WTC11 (cell line): Measurements from ENCODE around the gene KRT4. TPM values are rescaled to one million over a fixed set of nuclear protein-coding genes. Genes with fewer than 3 reads are reported as not detected.

Experiments
- ATAC-seq: fragments of 200-7000 bp; cut with Tn5 transposase; 2 replicates; pipeline ENCODE4 v1.10.0; 2021; ENCODE audit warnings: mild to moderate bottlenecking, moderate library complexity
- CTCF ChIA-PET: fragments of 300-600 bp; sonication (Branson Sonifier 250); formaldehyde crosslinking; loops from one replicate; lab custom pipeline; 2021; ENCODE audit warnings: antibody characterized with exemption; lab: Charles Lee
- POLR2A ChIA-PET: fragments of 350-600 bp; sonication (Branson Sonifier 250); formaldehyde crosslinking; loops from one replicate; lab custom pipeline; 2021; ENCODE audit warnings: antibody characterized with exemption; lab: Charles Lee
- DNase-seq: peaks from one replicate; pipeline ENCODE4 v3.0.0; 2021; ENCODE audit warnings: low spot score
- H3K27ac Mint-ChIP-seq: 2 replicates; pipeline ENCODE4 v1.8.0; 2021; ENCODE audit warnings: mixed read lengths
- H3K27me3 Mint-ChIP-seq: 2 replicates; pipeline ENCODE4 v1.8.0; 2021; ENCODE audit warnings: low read depth, mild to moderate bottlenecking, moderate library complexity, mixed read lengths
- H3K36me3 Mint-ChIP-seq: 2 replicates; pipeline ENCODE4 v1.8.0; 2021; ENCODE audit warnings: mixed read lengths
- H3K4me1 Mint-ChIP-seq: 2 replicates; pipeline ENCODE4 v1.8.0; 2022; ENCODE audit warnings: mixed read lengths
- H3K4me3 Mint-ChIP-seq: 2 replicates; pipeline ENCODE4 v1.8.0; 2021; ENCODE audit warnings: mild to moderate bottlenecking, moderate library complexity, mixed read lengths
- H3K9me3 Mint-ChIP-seq: 2 replicates; pipeline ENCODE4 v1.8.0; 2021; ENCODE audit warnings: mixed read lengths
- AFF4 ChIP-seq: sonication (generic); formaldehyde crosslinking; IDR thresholded peaks from 2 replicates; pipeline ENCODE4 v1.8.1; 2023; ENCODE audit warnings: mild to moderate bottlenecking, missing genetic modification reagents, borderline replicate concordance
- ATF3 ChIP-seq: sonication (generic); formaldehyde crosslinking; conservative IDR thresholded peaks from 2 replicates; pipeline ENCODE4 v1.8.1; 2022; ENCODE audit warnings: mild to moderate bottlenecking, missing genetic modification reagents
- ERG ChIP-seq: fragments of 250-450 bp; sonication (Bioruptor Pico); IDR thresholded peaks from 2 replicates; pipeline ENCODE4 v1.8.0; 2021; ENCODE audit warnings: mild to moderate bottlenecking
- FOXJ3 ChIP-seq: sonication (generic); formaldehyde crosslinking; IDR thresholded peaks from 2 replicates; pipeline ENCODE4 v1.9.0; 2021; ENCODE audit warnings: missing genetic modification reagents, mild to moderate bottlenecking, borderline replicate concordance
- FOXK1 ChIP-seq: sonication (generic); formaldehyde crosslinking; IDR thresholded peaks from 2 replicates; pipeline ENCODE4 v1.8.0; 2022; ENCODE audit warnings: mild to moderate bottlenecking, moderate library complexity, missing genetic modification reagents
- KAT7 ChIP-seq: sonication (generic); formaldehyde crosslinking; IDR thresholded peaks from 2 replicates; pipeline ENCODE4 v1.8.1; 2023; ENCODE audit warnings: missing genetic modification reagents, mild to moderate bottlenecking, borderline replicate concordance
- NFATC4 ChIP-seq: fragments of 250-450 bp; sonication (Bioruptor Pico); IDR thresholded peaks from 2 replicates; pipeline ENCODE4 v1.9.0; 2021; ENCODE audit warnings: mild to moderate bottlenecking
- ZBTB21 ChIP-seq: sonication (generic); formaldehyde crosslinking; IDR thresholded peaks from 2 replicates; pipeline ENCODE4 v1.8.1; 2023; ENCODE audit warnings: mild to moderate bottlenecking, missing genetic modification reagents, borderline replicate concordance
- ZNF121 ChIP-seq: sonication (generic); formaldehyde crosslinking; IDR thresholded peaks from 2 replicates; pipeline ENCODE4 v1.8.0; 2023; ENCODE audit warnings: missing genetic modification reagents
- ZNF263 ChIP-seq: sonication (generic); formaldehyde crosslinking; IDR thresholded peaks from 2 replicates; pipeline ENCODE4 v1.8.1; 2022; ENCODE audit warnings: low read depth, mild to moderate bottlenecking, moderate library complexity, missing genetic modification reagents
- ZNF396 ChIP-seq: fragments of 250-450 bp; sonication (Bioruptor Pico); IDR thresholded peaks from 2 replicates; pipeline ENCODE4 v1.8.0; 2021; ENCODE audit warnings: mild to moderate bottlenecking, moderate library complexity, borderline replicate concordance
- total RNA-seq: library from RNA; stranded (reverse); gene quantifications from 3 replicates; pipeline ENCODE4 v1.2.3, GENCODE V29; 2021
- TF ChIP-seq, protein P1 (sequence below): sonication (generic); formaldehyde crosslinking; IDR thresholded peaks from 2 replicates; pipeline ENCODE4 v1.8.1; 2023; ENCODE audit warnings: mild to moderate bottlenecking, missing genetic modification reagents
- TF ChIP-seq, protein P2 (sequence below): sonication (generic); formaldehyde crosslinking; IDR thresholded peaks from 2 replicates; pipeline ENCODE4 v1.8.0; 2022; ENCODE audit warnings: mild to moderate bottlenecking, missing genetic modification reagents
- TF ChIP-seq, protein P3 (sequence below): sonication (generic); formaldehyde crosslinking; IDR thresholded peaks from 2 replicates; pipeline ENCODE4 v1.8.0; 2022; ENCODE audit warnings: missing genetic modification reagents
- TF ChIP-seq, protein P4 (sequence below): sonication (generic); formaldehyde crosslinking; IDR thresholded peaks from 2 replicates; pipeline ENCODE4 v1.8.0; 2023; ENCODE audit warnings: mild to moderate bottlenecking, missing genetic modification reagents
- TF ChIP-seq, protein P5 (sequence below): sonication (generic); formaldehyde crosslinking; IDR thresholded peaks from 2 replicates; pipeline ENCODE4 v1.8.1; 2023; ENCODE audit warnings: mild to moderate bottlenecking, missing genetic modification reagents

The KRT4 gene
- total RNA-seq, 1 experiment from 2014 or later: not detected

- Mint-ChIP-seq H3K4me3 (no peak overlapping the region), H3K9me3 (no peaks in the 10 kb centered on the region), H3K4me1 (no peaks in the 10 kb centered on the region), H3K36me3 (no peaks in the 10 kb centered on the region), H3K27ac (no peak overlapping the region), H3K27me3 (no peaks in the 10 kb centered on the region)
- no peak for TF ChIP-seq ZNF263
- TF ChIP-seq KAT7 (CRISPR knock-in tag): no peak
- TF ChIP-seq ATF3 (CRISPR knock-in tag): no peak
- TF ChIP-seq ZNF396: no peak
- TF ChIP-seq AFF4 (CRISPR knock-in tag): no peak
- TF ChIP-seq ZNF121 (CRISPR knock-in tag): no peak
- ChIA-PET CTCF (interaction anchor here (1.3 to 1.5 kb wide), 2 partner anchors 91 kb away, joined by 3 to 4 read pairs; no protein-coding TSS in a partner anchor), POLR2A (no interaction called here)
- ATAC-seq (no peak), DNase-seq (no peak)
Measured at GRCh38 chr12:52779914-52780313, 34.0 kb downstream of the KRT4 start.

GRCh38 chr12:52778833-52779232, 35.1 kb downstream of the KRT4 start:
- no peak for ATAC-seq
- H3K27me3 Mint-ChIP-seq: no peaks in the 10 kb centered on the region
- CTCF ChIA-PET: interaction anchor here (1.3 kb wide), 1 partner anchor 92 kb away, joined by 3 read pairs; no protein-coding TSS in a partner anchor
- no peak overlapping the region for H3K4me3 Mint-ChIP-seq
- H3K27ac Mint-ChIP-seq: no peak overlapping the region
- no peak for DNase-seq
- H3K36me3 Mint-ChIP-seq: no peaks in the 10 kb centered on the region
- H3K4me1 Mint-ChIP-seq: no peaks in the 10 kb centered on the region
- POLR2A ChIA-PET: no interaction called here
- no peaks in the 10 kb centered on the region for H3K9me3 Mint-ChIP-seq
- no peak for TF ChIP-seq FOXK1 (CRISPR knock-in tag)
- TF ChIP-seq, protein P1, sequence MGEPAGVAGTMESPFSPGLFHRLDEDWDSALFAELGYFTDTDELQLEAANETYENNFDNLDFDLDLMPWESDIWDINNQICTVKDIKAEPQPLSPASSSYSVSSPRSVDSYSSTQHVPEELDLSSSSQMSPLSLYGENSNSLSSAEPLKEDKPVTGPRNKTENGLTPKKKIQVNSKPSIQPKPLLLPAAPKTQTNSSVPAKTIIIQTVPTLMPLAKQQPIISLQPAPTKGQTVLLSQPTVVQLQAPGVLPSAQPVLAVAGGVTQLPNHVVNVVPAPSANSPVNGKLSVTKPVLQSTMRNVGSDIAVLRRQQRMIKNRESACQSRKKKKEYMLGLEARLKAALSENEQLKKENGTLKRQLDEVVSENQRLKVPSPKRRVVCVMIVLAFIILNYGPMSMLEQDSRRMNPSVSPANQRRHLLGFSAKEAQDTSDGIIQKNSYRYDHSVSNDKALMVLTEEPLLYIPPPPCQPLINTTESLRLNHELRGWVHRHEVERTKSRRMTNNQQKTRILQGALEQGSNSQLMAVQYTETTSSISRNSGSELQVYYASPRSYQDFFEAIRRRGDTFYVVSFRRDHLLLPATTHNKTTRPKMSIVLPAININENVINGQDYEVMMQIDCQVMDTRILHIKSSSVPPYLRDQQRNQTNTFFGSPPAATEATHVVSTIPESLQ: no peak
- TF ChIP-seq ATF3 (CRISPR knock-in tag): no peak
- no peak for TF ChIP-seq ERG (CRISPR knock-in tag)
- TF ChIP-seq, protein P2, sequence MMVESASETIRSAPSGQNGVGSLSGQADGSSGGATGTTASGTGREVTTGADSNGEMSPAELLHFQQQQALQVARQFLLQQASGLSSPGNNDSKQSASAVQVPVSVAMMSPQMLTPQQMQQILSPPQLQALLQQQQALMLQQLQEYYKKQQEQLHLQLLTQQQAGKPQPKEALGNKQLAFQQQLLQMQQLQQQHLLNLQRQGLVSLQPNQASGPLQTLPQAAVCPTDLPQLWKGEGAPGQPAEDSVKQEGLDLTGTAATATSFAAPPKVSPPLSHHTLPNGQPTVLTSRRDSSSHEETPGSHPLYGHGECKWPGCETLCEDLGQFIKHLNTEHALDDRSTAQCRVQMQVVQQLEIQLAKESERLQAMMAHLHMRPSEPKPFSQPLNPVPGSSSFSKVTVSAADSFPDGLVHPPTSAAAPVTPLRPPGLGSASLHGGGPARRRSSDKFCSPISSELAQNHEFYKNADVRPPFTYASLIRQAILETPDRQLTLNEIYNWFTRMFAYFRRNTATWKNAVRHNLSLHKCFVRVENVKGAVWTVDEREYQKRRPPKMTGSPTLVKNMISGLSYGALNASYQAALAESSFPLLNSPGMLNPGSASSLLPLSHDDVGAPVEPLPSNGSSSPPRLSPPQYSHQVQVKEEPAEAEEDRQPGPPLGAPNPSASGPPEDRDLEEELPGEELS: no peak
- no peak for TF ChIP-seq ZNF263
- TF ChIP-seq, protein P3, sequence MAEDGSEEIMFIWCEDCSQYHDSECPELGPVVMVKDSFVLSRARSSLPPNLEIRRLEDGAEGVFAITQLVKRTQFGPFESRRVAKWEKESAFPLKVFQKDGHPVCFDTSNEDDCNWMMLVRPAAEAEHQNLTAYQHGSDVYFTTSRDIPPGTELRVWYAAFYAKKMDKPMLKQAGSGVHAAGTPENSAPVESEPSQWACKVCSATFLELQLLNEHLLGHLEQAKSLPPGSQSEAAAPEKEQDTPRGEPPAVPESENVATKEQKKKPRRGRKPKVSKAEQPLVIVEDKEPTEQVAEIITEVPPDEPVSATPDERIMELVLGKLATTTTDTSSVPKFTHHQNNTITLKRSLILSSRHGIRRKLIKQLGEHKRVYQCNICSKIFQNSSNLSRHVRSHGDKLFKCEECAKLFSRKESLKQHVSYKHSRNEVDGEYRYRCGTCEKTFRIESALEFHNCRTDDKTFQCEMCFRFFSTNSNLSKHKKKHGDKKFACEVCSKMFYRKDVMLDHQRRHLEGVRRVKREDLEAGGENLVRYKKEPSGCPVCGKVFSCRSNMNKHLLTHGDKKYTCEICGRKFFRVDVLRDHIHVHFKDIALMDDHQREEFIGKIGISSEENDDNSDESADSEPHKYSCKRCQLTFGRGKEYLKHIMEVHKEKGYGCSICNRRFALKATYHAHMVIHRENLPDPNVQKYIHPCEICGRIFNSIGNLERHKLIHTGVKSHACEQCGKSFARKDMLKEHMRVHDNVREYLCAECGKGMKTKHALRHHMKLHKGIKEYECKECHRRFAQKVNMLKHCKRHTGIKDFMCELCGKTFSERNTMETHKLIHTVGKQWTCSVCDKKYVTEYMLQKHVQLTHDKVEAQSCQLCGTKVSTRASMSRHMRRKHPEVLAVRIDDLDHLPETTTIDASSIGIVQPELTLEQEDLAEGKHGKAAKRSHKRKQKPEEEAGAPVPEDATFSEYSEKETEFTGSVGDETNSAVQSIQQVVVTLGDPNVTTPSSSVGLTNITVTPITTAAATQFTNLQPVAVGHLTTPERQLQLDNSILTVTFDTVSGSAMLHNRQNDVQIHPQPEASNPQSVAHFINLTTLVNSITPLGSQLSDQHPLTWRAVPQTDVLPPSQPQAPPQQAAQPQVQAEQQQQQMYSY (CRISPR knock-in tag): no peak
- TF ChIP-seq, protein P4, sequence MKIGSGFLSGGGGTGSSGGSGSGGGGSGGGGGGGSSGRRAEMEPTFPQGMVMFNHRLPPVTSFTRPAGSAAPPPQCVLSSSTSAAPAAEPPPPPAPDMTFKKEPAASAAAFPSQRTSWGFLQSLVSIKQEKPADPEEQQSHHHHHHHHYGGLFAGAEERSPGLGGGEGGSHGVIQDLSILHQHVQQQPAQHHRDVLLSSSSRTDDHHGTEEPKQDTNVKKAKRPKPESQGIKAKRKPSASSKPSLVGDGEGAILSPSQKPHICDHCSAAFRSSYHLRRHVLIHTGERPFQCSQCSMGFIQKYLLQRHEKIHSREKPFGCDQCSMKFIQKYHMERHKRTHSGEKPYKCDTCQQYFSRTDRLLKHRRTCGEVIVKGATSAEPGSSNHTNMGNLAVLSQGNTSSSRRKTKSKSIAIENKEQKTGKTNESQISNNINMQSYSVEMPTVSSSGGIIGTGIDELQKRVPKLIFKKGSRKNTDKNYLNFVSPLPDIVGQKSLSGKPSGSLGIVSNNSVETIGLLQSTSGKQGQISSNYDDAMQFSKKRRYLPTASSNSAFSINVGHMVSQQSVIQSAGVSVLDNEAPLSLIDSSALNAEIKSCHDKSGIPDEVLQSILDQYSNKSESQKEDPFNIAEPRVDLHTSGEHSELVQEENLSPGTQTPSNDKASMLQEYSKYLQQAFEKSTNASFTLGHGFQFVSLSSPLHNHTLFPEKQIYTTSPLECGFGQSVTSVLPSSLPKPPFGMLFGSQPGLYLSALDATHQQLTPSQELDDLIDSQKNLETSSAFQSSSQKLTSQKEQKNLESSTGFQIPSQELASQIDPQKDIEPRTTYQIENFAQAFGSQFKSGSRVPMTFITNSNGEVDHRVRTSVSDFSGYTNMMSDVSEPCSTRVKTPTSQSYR: no peak
- no peak for TF ChIP-seq NFATC4 (CRISPR knock-in tag)
- TF ChIP-seq, protein P5, sequence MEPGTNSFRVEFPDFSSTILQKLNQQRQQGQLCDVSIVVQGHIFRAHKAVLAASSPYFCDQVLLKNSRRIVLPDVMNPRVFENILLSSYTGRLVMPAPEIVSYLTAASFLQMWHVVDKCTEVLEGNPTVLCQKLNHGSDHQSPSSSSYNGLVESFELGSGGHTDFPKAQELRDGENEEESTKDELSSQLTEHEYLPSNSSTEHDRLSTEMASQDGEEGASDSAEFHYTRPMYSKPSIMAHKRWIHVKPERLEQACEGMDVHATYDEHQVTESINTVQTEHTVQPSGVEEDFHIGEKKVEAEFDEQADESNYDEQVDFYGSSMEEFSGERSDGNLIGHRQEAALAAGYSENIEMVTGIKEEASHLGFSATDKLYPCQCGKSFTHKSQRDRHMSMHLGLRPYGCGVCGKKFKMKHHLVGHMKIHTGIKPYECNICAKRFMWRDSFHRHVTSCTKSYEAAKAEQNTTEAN (CRISPR knock-in tag): no peak
- no peak for TF ChIP-seq FOXJ3 (CRISPR knock-in tag)
- TF ChIP-seq ZBTB21: no peak
